ENCODE data around the gene DLGAP4. TPM values are rescaled to one million over a fixed set of nuclear protein-coding genes. Genes with fewer than 3 reads are reported as not detected.

The DLGAP4 gene
- total RNA-seq, 1 donor from 2014 or later, result 25.7 TPM

- Mint-ChIP-seq H3K27ac (no peak overlapping the region), H3K4me1 (ENCODE audit: low read depth) (no peaks in the 10 kb centered on the region), H3K36me3 (ENCODE audit: low read depth) (no peaks in the 10 kb centered on the region), H3K27me3 (ENCODE audit: insufficient read depth) (peaks cover 24% of the 10 kb centered on the region), H3K4me3 (no peak overlapping the region), H3K9me3 (no peaks in the 10 kb centered on the region)
- intact Hi-C loops (cut with micrococcal nuclease), result no loop called here
- no peak for DNase-seq (ENCODE audit: low spot score)
These were observed 29.2 kb downstream of the DLGAP4 start for GRCh38 chr20:36335206-36335870.

- H3K4me1 Mint-ChIP-seq (ENCODE audit: low read depth), result no peaks in the 10 kb centered on the region
- peaks cover 26% of the 10 kb centered on the region for H3K27me3 Mint-ChIP-seq (ENCODE audit: insufficient read depth)
- no peaks in the 10 kb centered on the region for H3K9me3 Mint-ChIP-seq
- no peak for DNase-seq (ENCODE audit: low spot score)
- no peaks in the 10 kb centered on the region for H3K36me3 Mint-ChIP-seq (ENCODE audit: low read depth)
- H3K27ac Mint-ChIP-seq, result no peak overlapping the region
- intact Hi-C loops (cut with micrococcal nuclease), result no loop called here
- H3K4me3 Mint-ChIP-seq, result no peak overlapping the region
These were observed 30.1 kb downstream of the DLGAP4 start for GRCh38 chr20:36336204-36336603.

GRCh38 chr20:36336954-36337704, 31.0 kb downstream of the DLGAP4 start:
- no peaks in the 10 kb centered on the region for H3K4me1 Mint-ChIP-seq (ENCODE audit: low read depth)
- H3K27ac Mint-ChIP-seq, result no peak overlapping the region
- DNase-seq (ENCODE audit: low spot score), result no peak
- no peaks in the 10 kb centered on the region for H3K36me3 Mint-ChIP-seq (ENCODE audit: low read depth)
- H3K27me3 Mint-ChIP-seq (ENCODE audit: insufficient read depth), result peaks cover 21% of the 10 kb centered on the region
- no peaks in the 10 kb centered on the region for H3K9me3 Mint-ChIP-seq
- H3K4me3 Mint-ChIP-seq, result no peak overlapping the region
- intact Hi-C loops (cut with micrococcal nuclease), result no loop called here

- H3K36me3 Mint-ChIP-seq (ENCODE audit: low read depth), result no peaks in the 10 kb centered on the region
- H3K27me3 Mint-ChIP-seq (ENCODE audit: insufficient read depth), result peaks cover 19% of the 10 kb centered on the region
- DNase-seq (ENCODE audit: low spot score), result no peak
- intact Hi-C loops (cut with micrococcal nuclease), result no loop called here
- no peaks in the 10 kb centered on the region for H3K4me1 Mint-ChIP-seq (ENCODE audit: low read depth)
- H3K27ac Mint-ChIP-seq, result no peak overlapping the region
- H3K9me3 Mint-ChIP-seq, result no peaks in the 10 kb centered on the region
- H3K4me3 Mint-ChIP-seq, result no peak overlapping the region
These were observed 31.7 kb downstream of the DLGAP4 start for GRCh38 chr20:36337886-36338285.

- intact Hi-C loops (cut with micrococcal nuclease), result no loop called here
- H3K4me3 Mint-ChIP-seq, result no peak overlapping the region
- H3K9me3 Mint-ChIP-seq, result no peaks in the 10 kb centered on the region
- no peak overlapping the region for H3K27ac Mint-ChIP-seq
- H3K36me3 Mint-ChIP-seq (ENCODE audit: low read depth), result no peaks in the 10 kb centered on the region
- no peaks in the 10 kb centered on the region for H3K4me1 Mint-ChIP-seq (ENCODE audit: low read depth)
- peaks cover 11% of the 10 kb centered on the region for H3K27me3 Mint-ChIP-seq (ENCODE audit: insufficient read depth)
- no peak for DNase-seq (ENCODE audit: low spot score)
These were observed 33.8 kb downstream of the DLGAP4 start for GRCh38 chr20:36339646-36340592.

- Mint-ChIP-seq H3K9me3 (no peaks in the 10 kb centered on the region), H3K4me1 (ENCODE audit: low read depth) (no peaks in the 10 kb centered on the region), H3K36me3 (ENCODE audit: low read depth) (no peaks in the 10 kb centered on the region), H3K4me3 (no peak overlapping the region), H3K27ac (no peak overlapping the region), H3K27me3 (ENCODE audit: insufficient read depth) (peaks cover 10% of the 10 kb centered on the region)
- DNase-seq (ENCODE audit: low spot score), result no peak
- intact Hi-C loops (cut with micrococcal nuclease), result no loop called here
These were observed 34.5 kb downstream of the DLGAP4 start for GRCh38 chr20:36340593-36340990.

GRCh38 chr20:36341331-36342020, 35.3 kb downstream of the DLGAP4 start:
- Mint-ChIP-seq H3K9me3 (no peaks in the 10 kb centered on the region), H3K36me3 (ENCODE audit: low read depth) (no peaks in the 10 kb centered on the region), H3K27ac (no peak overlapping the region), H3K27me3 (ENCODE audit: insufficient read depth) (peaks cover 5% of the 10 kb centered on the region), H3K4me3 (no peak overlapping the region), H3K4me1 (ENCODE audit: low read depth) (no peaks in the 10 kb centered on the region)
- intact Hi-C loops (cut with micrococcal nuclease), result no loop called here
- no peak for DNase-seq (ENCODE audit: low spot score)

GRCh38 chr20:36342331-36343120, 36.4 kb downstream of the DLGAP4 start:
- H3K4me3 Mint-ChIP-seq, result no peak overlapping the region
- no peaks in the 10 kb centered on the region for H3K36me3 Mint-ChIP-seq (ENCODE audit: low read depth)
- peaks cover 4% of the 10 kb centered on the region for H3K27me3 Mint-ChIP-seq (ENCODE audit: insufficient read depth)
- H3K4me1 Mint-ChIP-seq (ENCODE audit: low read depth), result no peaks in the 10 kb centered on the region
- intact Hi-C loops (cut with micrococcal nuclease), result no loop called here
- no peak overlapping the region for H3K27ac Mint-ChIP-seq
- no peak for DNase-seq (ENCODE audit: low spot score)
- H3K9me3 Mint-ChIP-seq, result no peaks in the 10 kb centered on the region

- H3K4me1 Mint-ChIP-seq (ENCODE audit: low read depth), result no peaks in the 10 kb centered on the region
- intact Hi-C loops (cut with micrococcal nuclease), result no loop called here
These were observed 37.5 kb downstream of the DLGAP4 start for GRCh38 chr20:36343641-36344040.

GRCh38 chr20:36344517-36345132, 38.5 kb downstream of the DLGAP4 start:
- no peaks in the 10 kb centered on the region for H3K4me1 Mint-ChIP-seq (ENCODE audit: low read depth)
- no peak overlapping the region for H3K4me3 Mint-ChIP-seq
- H3K27me3 Mint-ChIP-seq (ENCODE audit: insufficient read depth), result peaks cover 2% of the 10 kb centered on the region
- intact Hi-C loops (cut with micrococcal nuclease), result no loop called here
- no peak overlapping the region for H3K27ac Mint-ChIP-seq
- H3K36me3 Mint-ChIP-seq (ENCODE audit: low read depth), result no peaks in the 10 kb centered on the region
- peak; percentile 7 for DNase-seq (ENCODE audit: low spot score)
- H3K9me3 Mint-ChIP-seq, result no peaks in the 10 kb centered on the region

More at GRCh38 chr20:36343641-36344040, 37.5 kb downstream of the DLGAP4 start:
- H3K27ac Mint-ChIP-seq, result no peak overlapping the region
- H3K4me3 Mint-ChIP-seq, result no peak overlapping the region
- DNase-seq (ENCODE audit: low spot score), result no peak
- H3K9me3 Mint-ChIP-seq, result no peaks in the 10 kb centered on the region
- no peaks in the 10 kb centered on the region for H3K36me3 Mint-ChIP-seq (ENCODE audit: low read depth)
- H3K27me3 Mint-ChIP-seq (ENCODE audit: insufficient read depth), result peaks cover 4% of the 10 kb centered on the region

GRCh38 chr20:36346256-36346655, 40.1 kb downstream of the DLGAP4 start:
- Mint-ChIP-seq H3K27me3 (ENCODE audit: insufficient read depth) (no peaks in the 10 kb centered on the region), H3K4me3 (no peak overlapping the region), H3K36me3 (ENCODE audit: low read depth) (no peaks in the 10 kb centered on the region), H3K27ac (no peak overlapping the region), H3K4me1 (ENCODE audit: low read depth) (no peaks in the 10 kb centered on the region), H3K9me3 (no peaks in the 10 kb centered on the region)
- DNase-seq (ENCODE audit: low spot score), result no peak
- intact Hi-C loops (cut with micrococcal nuclease), result no loop called here

Data from activated T-helper 1 cell treated with anti-CD3 and anti-CD28 coated beads, Interleukin-12 subunit alpha, Interleukin-12 subunit beta, Interleukin-2, Interleukin-4 antibody, amounts not matched to agents 30 ng/mL and 10 ng/mL and 1 ng/mL, durations not matched to agents 14 hours and 24 hours and 36 hours (primary cell).